Hematopoietic multipotent progenitor cell (in vitro differentiated cells): ENCODE data around the gene USP4. TPM values are rescaled to one million over a fixed set of nuclear protein-coding genes. Genes with fewer than 3 reads are reported as not detected.

ENCODE experiments used
- DNase-seq, 3 donors: peaks; one replicate each; pipeline ENCODE4 v3.0.0-alpha.2; 2011 to 2015; ENCODE audit warnings: low read depth in 2 of 3, low spot score in 2 of 3
- total RNA-seq: library from RNA; depleted of rRNA; stranded (reverse); fragments of >200 nt; gene quantifications from one replicate; pipeline ENCODE4 v1.2.3, GENCODE V29; 2012

USP4 gene, protein sequence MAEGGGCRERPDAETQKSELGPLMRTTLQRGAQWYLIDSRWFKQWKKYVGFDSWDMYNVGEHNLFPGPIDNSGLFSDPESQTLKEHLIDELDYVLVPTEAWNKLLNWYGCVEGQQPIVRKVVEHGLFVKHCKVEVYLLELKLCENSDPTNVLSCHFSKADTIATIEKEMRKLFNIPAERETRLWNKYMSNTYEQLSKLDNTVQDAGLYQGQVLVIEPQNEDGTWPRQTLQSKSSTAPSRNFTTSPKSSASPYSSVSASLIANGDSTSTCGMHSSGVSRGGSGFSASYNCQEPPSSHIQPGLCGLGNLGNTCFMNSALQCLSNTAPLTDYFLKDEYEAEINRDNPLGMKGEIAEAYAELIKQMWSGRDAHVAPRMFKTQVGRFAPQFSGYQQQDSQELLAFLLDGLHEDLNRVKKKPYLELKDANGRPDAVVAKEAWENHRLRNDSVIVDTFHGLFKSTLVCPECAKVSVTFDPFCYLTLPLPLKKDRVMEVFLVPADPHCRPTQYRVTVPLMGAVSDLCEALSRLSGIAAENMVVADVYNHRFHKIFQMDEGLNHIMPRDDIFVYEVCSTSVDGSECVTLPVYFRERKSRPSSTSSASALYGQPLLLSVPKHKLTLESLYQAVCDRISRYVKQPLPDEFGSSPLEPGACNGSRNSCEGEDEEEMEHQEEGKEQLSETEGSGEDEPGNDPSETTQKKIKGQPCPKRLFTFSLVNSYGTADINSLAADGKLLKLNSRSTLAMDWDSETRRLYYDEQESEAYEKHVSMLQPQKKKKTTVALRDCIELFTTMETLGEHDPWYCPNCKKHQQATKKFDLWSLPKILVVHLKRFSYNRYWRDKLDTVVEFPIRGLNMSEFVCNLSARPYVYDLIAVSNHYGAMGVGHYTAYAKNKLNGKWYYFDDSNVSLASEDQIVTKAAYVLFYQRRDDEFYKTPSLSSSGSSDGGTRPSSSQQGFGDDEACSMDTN
- total RNA-seq, result 36.1 TPM

DNA sequence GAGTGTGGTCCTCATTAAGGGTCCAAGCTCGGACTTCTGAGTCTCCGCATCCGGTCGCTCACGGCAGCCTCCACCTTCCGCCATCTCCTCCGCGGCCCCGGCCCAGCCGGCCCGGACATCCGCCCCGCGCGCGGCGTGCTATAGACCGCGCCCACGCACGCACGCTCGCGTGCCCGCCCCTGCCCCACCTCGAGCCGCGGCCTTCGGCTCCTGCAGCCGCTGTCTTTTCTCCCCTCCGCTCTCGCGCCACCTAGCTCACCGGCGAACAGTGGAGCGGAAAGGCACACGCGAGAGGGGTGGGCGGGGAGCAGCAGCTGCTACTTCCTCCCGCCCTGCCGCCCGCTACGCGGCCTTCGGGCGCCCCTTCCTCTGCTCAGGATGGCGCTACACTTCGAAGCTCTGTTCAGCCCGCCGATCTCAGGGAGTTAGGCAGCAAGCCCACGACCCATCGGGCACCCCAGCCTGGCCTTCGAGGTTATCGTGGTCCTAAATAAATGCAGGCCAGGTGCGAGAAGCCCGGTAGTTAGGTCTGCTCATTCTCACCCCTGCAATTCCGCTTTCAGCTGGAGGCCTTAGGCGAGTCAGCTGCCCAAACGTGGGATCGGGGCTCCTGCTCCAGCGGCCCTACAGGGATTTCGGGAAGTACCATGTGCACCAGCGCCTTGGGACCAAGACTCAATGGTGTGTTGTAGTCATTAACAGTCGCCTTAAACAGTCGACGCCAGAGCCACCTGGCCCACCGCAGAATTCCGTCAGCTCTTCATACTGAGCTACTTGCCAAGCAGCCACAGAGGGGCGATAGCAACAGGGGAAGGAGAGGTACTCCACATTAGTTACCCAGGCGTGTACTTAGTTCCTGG, at the start of gene USP4:
USP4 (minus strand) TSS at position 113 of the 860 bp plus-strand sequence; CDS start at position 84, 29 bp downstream.
- peak; percentile 82 to 97 (median 94) for DNase-seq

DNA sequence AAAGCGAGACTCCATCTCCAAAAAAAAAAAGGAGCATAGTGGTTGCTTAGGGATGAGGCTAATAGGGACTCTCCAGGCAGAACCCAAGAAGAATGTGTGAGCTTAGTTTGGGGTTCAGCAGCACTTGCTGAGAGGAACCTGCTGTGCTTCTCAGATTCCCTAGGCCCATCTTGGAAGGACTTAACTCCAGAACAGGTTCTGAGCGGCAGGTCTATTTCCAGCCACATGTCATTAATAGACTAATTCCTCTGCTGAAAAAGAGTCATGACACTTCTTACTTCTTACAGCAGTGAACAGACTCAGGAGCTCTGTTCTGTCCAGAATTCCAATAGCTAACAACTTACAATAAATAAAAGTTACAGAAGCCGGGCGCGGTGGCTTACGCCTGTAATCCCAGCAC, 49.4 kb upstream of the USP4 start:
- DNase-seq, result no peak

DNA sequence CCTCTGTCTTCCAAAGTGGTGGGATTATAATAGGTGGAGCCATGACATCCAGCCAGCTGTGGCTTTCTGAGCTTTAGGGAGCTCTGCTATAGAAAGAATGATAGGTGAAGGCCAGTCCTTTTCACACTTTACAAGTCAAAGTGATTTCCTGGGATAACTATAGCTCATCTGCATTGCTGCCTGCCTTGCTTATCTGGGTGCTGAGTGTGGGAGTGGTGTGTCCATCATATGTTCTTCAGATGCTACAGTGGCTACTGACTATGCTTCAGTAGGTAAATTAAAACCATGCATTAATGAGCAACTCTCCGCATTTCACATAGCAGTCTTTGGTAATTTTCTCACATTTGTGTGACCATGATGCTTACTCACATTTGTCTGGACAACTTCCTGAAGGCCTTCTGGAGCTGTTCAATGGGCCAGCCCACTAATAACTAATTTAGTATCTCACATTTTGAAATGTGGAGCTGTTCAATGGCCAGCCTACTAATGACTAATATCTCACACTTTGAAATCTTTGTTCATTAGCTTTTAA, 48.5 kb upstream of the USP4 start:
- DNase-seq, result no peak

- DNase-seq, result no peak
Measured at GRCh38 chr3:49387721-49388120, 47.9 kb upstream of the USP4 start.

GRCh38 chr3:49386056-49386756, 46.4 kb upstream of the USP4 start:
- peak in 1 of 3 donors; percentile 24 for DNase-seq

DNA sequence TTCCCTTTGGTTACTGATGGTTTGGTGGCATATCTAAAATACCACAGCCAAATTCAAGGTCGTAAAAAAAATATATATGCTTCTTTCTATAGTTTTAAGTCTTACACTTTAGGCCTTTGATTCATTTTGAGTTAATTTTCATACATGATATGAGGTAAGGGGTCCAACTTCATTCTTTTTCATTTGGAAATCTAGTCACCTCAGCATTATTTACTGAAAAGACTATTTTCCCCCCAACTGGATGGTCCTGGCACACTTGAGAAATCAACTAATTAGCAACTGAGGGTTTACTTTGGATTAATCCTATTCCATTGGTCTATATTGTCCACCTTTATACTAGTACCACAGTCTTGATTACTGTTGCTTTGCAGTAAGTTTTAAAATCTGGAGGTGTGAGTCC, 45.8 kb upstream of the USP4 start:
- no peak for DNase-seq

DNA sequence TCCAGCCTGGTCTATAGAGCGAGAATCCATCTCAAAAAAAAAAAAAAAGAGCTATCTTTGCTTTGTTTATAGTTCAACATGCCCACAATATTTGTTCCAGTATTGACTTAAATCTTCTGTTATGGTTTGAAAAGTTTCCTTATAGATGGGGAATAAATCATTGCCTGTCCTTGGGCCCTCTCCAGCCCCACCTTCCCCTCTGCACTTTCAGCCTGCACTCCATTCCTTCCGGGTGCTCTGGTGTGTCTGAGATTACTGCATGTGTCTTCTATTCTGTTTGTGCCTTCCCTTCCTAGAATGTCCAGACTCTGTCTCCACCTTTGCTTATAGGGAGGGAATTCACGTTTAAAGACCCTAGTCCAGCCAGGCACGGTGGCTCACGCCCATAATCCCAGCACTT, 43.5 kb upstream of the USP4 start:
- no peak for DNase-seq

DNA sequence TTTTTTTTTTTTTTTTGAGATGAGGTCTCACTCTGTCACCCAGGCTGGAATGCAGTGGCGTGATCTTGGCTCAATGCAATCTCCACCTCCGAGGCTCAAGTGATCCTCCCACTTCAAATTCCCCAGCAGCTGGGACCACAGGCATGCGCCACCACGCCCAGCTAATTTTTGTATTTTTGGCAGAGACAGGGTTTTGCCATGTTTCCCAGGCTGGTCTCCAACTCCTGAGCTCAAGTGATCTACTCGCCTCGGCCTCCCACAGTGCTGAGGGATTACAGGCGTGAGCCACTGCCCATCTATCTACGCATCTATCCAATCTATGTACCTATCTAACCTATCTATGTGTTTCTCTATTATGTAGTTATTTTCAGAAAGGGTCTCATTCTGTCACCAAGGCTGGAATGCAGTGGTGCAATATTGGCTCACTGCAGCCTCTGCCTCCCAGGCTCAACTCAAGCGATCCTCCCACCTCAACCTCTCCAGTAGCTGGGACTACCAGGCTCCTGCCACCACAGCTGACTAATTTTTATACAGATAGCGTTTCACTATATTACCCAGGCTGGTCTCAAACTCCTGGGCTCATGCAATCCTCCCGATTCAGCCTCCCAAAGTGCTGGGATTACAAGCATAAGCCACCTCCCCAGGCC, 38.5 kb upstream of the USP4 start:
- DNase-seq, result no peak

DNA sequence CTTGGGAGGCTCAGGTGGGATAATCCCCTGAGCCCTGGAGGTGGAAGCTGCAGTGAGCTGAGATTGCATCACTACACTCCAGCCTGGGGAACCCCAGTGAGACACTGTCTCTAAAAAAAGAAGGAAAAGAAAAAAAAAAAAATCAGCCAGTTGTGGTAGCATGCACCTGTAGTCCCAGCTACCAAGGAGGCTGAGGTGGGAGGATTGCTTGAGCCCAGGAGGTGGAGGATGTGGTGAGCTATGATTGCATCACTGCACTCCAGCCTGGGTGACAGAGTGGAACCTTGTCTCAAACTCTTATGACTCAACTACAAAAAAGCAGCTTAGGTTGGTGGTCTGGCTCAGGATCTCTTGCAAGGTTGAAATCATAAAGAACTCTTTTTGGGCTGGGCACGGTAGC, 37.6 kb upstream of the USP4 start:
- DNase-seq, result no peak

- no peak for DNase-seq
Measured at GRCh38 chr3:49371946-49372345, 32.1 kb upstream of the USP4 start.

- DNase-seq, result no peak
Measured at GRCh38 chr3:49370585-49371290, 30.9 kb upstream of the USP4 start.

- no peak for DNase-seq
Measured at GRCh38 chr3:49362561-49362960, 22.7 kb upstream of the USP4 start.

GRCh38 chr3:49359623-49360022, 19.8 kb upstream of the USP4 start:
- DNase-seq, result no peak

- DNase-seq, result no peak
Measured at GRCh38 chr3:49358884-49359225, 19.0 kb upstream of the USP4 start.

DNA sequence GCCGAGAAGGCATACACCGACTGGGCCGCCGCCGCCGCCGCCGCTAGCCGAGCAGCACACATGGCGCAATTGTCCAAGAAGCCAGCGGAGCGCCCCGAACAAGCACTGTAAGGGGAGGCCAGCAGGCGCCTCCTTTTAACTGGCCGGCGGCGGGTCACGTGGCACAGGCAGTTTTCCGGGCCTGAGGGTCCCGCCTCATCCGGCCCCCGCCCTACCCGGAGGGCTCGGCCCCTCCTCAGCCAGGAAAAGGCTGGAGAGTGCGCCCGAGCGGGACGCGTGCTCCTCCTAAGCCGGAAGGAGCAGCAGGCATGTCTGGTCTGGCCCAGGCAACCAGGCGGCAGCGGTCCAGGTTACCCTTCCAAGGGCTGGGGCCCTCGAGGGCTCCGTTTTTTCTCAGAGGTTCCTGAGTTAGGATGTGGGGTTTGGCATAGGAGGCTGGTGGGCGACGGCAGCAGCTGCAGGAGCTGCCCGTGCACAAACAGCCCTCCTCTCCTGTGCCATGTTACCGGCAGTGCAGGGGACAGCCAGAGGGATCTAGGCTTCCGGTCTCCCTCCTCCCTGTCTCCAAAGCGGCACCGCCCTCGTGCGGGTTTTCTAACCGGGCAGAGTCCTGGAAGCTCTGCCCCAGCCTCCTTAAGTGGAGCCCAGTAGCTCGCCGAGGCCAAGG, 18.5 kb upstream of the USP4 start, which contains the start of gene GPX1:
GPX1 (minus strand) TSS at position 137 of the 667 bp plus-strand sequence; CDS start at position 62, 75 bp downstream.
- peak; percentile 41 to 89 (median 87) for DNase-seq

DNA sequence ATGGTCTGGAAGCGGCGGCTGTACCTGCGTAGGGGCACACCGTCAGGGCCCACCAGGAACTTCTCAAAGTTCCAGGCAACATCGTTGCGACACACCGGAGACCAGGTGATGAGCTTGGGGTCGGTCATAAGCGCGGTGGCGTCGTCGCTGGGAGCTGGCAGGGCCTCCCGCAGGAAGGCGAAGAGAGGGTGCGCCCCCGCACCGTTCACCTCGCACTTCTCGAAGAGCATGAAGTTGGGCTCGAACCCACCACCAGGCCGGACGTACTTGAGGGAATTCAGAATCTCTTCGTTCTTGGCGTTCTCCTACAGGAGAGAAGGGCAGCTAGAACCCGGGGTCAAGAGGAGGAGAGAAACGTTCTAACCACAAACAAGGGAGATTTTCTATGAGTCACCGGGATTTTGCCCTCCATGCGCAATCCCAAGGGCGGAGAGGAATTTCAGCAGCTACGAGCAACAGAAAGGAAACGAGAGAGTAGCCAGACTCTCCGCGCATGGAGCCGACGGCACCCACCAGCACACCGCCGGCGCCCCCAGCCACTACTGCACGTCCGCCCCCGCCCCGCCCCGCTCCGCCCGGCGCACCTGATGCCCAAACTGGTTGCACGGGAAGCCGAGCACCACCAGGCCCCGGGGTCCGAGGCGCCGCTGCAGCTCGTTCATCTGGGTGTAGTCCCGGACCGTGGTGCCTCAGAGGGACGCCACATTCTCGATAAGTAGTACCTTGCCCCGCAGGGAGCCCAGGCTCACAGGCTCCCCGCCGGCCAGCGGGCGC, 17.8 kb upstream of the USP4 start:
- peak in 1 of 3 donors; percentile 32 for DNase-seq

DNA sequence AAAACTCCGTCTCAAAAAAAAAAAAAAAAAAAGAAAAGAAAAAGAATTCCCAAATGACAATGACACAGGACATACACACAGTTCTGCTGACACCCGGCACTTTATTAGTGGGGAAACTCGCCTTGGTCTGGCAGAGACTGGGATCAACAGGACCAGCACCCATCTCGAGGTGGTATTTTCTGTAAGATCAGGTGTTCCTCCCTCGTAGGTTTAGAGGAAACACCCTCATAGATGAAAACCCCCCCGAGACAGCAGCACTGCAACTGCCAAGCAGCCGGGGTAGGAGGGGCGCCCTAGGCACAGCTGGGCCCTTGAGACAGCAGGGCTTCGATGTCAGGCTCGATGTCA, 17.2 kb upstream of the USP4 start:
- DNase-seq, result peak in 1 of 3 donors; percentile 37
